Skeletal muscle satellite cell (primary cell): ENCODE results near the gene DCAF10. TPM values are rescaled to one million over a fixed set of nuclear protein-coding genes. Genes with fewer than 3 reads are reported as not detected.
"Not testable (repeated sequence)": the region's sequence is repeated elsewhere in the genome, so short reads cannot be mapped to it uniquely, and the experiment has no call there.

ENCODE experiments used
- H3K27me3 ChIP-seq: 2 replicates; pipeline ENCODE4 v1.7.0; 2013; ENCODE audit warnings: low read length; ENCODE audit not compliant: control insufficient read depth, insufficient read depth
- H3K36me3 ChIP-seq: 2 replicates; pipeline ENCODE4 v1.7.0; 2013; ENCODE audit warnings: mild to moderate bottlenecking, control low read depth, low read length; ENCODE audit not compliant: insufficient read depth
- H3K4me1 ChIP-seq: 2 replicates; pipeline ENCODE4 v1.7.0; 2013; ENCODE audit warnings: low read length; ENCODE audit not compliant: control insufficient read depth, insufficient read depth
- H3K4me2 ChIP-seq: 2 replicates; pipeline ENCODE4 v1.7.0; 2013; ENCODE audit warnings: mild to moderate bottlenecking, low read length
- H3K4me3 ChIP-seq: 2 replicates; pipeline ENCODE4 v1.7.0; 2013; ENCODE audit warnings: low read length
- H3K9ac ChIP-seq: 2 replicates; pipeline ENCODE4 v1.7.0; 2013; ENCODE audit warnings: mild to moderate bottlenecking, low read depth, low read length, moderate library complexity
- H3K9me3 ChIP-seq: replicated peaks from 2 replicates; pipeline ENCODE4 v1.7.0; 2013; ENCODE audit warnings: mild to moderate bottlenecking, control low read depth, low read length
- total RNA-seq: library from RNA; depleted of rRNA; stranded (reverse); fragments of >200 nt; gene quantifications from 2 replicates; pipeline ENCODE4 v1.2.3, GENCODE V29; 2012; rRNA removed

Gene DCAF10
- 15.2 and 15.5 TPM in 2 replicates for total RNA-seq

GRCh38 chr9:37800631-37801286, at the start of gene DCAF10:
TSS of gene DCAF10 (plus strand) at chr9:37800797. CDS start at chr9:37800867, 70 bp downstream.
- H3K4me2 ChIP-seq: peak within 1 kb of the TSS; percentile 97
- peak within 1 kb of the TSS; percentile 99 for H3K9ac ChIP-seq
- peaks cover 18% of the 10 kb centered on the region for H3K4me1 ChIP-seq
- H3K4me3 ChIP-seq: peak within 1 kb of the TSS; percentile 87
- no peaks in the 10 kb centered on the region for H3K36me3 ChIP-seq
- no peaks in the 10 kb centered on the region for H3K27me3 ChIP-seq
- no peaks in the 10 kb centered on the region for H3K9me3 ChIP-seq

GRCh38 chr9:37751186-37751585, 49.4 kb upstream of the DCAF10 start:
- Histone ChIP-seq H3K27me3 (peaks cover 10% of the 10 kb centered on the region), H3K9ac (no peak overlapping the region), H3K36me3 (no peaks in the 10 kb centered on the region)

GRCh38 chr9:37751704-37752103, 48.9 kb upstream of the DCAF10 start:
- not testable (repeated sequence) for H3K36me3 ChIP-seq, H3K9me3 ChIP-seq, H3K4me1 ChIP-seq, H3K4me3 ChIP-seq, H3K27me3 ChIP-seq, H3K4me2 ChIP-seq, H3K9ac ChIP-seq

More at GRCh38 chr9:37751186-37751585, 49.4 kb upstream of the DCAF10 start:
- H3K9me3 ChIP-seq: no peaks in the 10 kb centered on the region
- no peak overlapping the region for H3K4me3 ChIP-seq
- peaks cover 14% of the 10 kb centered on the region for H3K4me1 ChIP-seq
- H3K4me2 ChIP-seq: no peak overlapping the region

DNA sequence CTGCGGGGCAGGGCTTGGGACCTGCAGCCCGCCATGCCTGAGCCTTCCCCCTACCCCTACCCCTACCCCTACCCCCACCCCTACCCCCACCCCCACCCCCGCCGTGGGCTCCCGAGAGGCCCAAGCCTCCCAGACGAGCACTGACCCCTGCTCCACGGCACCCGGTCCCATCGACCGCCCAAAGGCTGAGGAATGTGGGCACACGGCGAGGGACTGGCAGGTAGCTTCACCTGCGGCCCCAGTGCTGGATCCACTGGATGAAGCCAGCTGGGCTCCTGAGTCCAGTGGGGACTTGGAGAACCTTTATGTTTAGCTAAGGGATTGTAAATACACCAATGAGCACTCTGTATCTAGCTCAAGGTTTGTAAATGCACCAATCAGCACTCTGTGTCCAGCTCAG, 48.5 kb upstream of the DCAF10 start:
- not testable (repeated sequence) for H3K27me3 ChIP-seq, H3K4me1 ChIP-seq, H3K9me3 ChIP-seq, H3K4me3 ChIP-seq, H3K4me2 ChIP-seq, H3K36me3 ChIP-seq, H3K9ac ChIP-seq

DNA sequence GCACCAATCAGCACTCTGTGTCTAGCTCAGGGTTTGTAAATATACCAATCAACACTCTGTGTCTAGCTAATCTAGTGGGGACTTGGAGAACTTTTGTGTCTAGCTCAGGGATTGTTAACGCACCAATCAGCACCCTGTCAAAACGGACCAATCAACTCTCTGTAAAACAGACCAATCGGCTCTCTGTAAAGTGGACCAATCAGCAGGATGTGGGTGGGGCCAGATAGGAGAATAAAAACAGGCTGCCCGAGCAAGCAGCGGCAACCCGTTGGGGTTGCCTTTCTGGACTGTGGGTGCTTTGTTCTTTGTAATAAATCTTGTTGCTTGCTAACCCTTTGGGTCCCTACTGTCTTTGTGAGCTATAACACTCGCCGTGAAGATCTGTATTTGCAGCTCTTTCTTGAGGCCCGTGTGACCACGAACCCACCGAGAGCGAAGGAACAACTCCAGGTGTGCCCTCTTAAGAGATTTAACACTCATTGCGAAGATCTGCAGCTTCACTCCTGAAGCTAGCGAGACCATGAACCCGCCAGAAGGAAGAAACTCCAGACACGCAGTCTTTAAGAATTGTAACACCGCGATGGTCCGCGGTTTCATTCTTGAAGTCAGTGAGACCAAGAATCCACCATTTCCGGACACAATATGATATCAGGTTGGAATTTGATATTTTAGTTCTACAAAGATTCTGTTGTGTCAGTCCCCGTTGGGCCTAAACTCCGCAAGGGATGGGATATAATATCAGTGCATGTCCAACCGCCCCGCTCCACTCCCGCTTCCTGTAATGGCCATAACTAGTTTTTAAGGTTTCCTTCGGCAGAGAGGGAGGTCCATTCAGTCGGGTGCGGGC, 47.7 kb upstream of the DCAF10 start:
- peak overlapping the region; percentile 90 for H3K4me2 ChIP-seq
- H3K9me3 ChIP-seq: no peaks in the 10 kb centered on the region
- peak overlapping the region; percentile 89 for H3K4me3 ChIP-seq
- peak overlapping the region; percentile 87 for H3K9ac ChIP-seq
- H3K4me1 ChIP-seq: peaks cover 6% of the 10 kb centered on the region
- H3K36me3 ChIP-seq: no peaks in the 10 kb centered on the region
- peaks cover 8% of the 10 kb centered on the region for H3K27me3 ChIP-seq

DNA sequence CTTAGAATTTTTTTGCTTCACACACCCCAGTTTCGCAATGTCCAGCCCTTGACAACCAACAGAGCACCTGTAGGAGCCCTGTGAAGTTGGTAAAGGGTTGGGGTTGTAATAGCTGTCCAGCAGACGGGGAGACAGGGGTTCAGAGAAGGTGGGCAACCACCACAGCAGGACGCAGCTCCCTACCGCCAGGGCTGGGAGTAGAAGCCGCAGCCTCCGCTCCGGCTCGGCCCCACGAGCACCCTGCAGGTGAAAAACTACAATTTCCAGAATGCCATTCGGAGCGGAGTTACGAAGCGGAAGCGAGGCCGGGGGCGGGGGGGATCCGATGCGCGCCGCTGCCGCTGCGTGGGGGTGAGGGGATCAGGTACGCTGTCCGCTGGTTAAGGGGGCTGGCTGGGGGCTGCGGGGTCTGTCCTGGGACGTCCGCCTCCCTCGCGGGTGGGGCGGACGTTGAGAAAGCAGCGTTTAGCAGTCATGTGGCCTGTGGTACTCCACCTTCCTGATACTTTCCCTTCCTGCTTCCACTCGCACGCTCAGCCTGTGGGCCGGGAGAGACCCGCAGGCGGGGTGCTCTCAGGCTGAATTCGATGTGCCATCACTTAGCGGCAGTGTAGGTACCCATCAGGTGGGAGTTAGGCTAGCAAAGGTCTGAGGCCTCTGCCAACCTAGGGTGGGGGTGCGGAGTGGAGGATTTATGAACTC, 47.0 kb upstream of the DCAF10 start, which contains the start of gene TRMT10B:
Gene TRMT10B, plus strand, starts transcription at position 317 of the 702 bp plus-strand sequence. CDS start 8,127 bp downstream, outside the sequence.
- no peaks in the 10 kb centered on the region for H3K36me3 ChIP-seq
- no peaks in the 10 kb centered on the region for H3K9me3 ChIP-seq
- peaks cover 8% of the 10 kb centered on the region for H3K27me3 ChIP-seq
- peaks cover 6% of the 10 kb centered on the region for H3K4me1 ChIP-seq
- H3K4me2 ChIP-seq: peak within 1 kb of the TSS; percentile 90
- H3K9ac ChIP-seq: peak within 1 kb of the TSS; percentile 87
- H3K4me3 ChIP-seq: peak within 1 kb of the TSS; percentile 89

DNA sequence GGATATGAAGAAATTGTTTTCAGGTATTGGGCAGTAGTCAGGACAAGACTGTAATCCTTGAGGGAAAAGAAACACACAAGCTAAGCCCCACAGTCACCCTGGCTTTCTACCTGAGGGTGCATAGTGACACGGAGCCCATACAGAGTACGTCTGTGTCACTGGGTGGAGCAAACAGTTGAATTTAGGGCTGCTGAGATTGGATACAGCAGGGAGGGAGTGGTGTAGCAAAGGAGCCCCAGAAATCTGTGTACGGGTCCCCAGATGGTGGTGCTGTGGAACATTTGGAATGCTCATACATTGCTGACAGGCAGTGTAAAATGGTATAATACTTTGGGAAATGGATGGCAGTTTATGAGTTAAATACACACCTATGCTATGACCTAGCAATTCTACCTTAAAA, 41.9 kb upstream of the DCAF10 start:
- no peak overlapping the region for H3K4me2 ChIP-seq
- H3K9ac ChIP-seq: no peak overlapping the region
- H3K4me3 ChIP-seq: no peak overlapping the region
- H3K36me3 ChIP-seq: no peaks in the 10 kb centered on the region
- H3K9me3 ChIP-seq: no peaks in the 10 kb centered on the region
- H3K4me1 ChIP-seq: peaks cover 24% of the 10 kb centered on the region
- no peaks in the 10 kb centered on the region for H3K27me3 ChIP-seq

- Histone ChIP-seq H3K9me3 (no peaks in the 10 kb centered on the region), H3K9ac (peak overlapping the region; percentile 14), H3K4me3 (no peak overlapping the region), H3K4me2 (peak overlapping the region; percentile 3), H3K27me3 (no peaks in the 10 kb centered on the region), H3K4me1 (peaks cover 18% of the 10 kb centered on the region), H3K36me3 (no peaks in the 10 kb centered on the region)
Measured at GRCh38 chr9:37760416-37761161, 40.0 kb upstream of the DCAF10 start.

- no peaks in the 10 kb centered on the region for H3K36me3 ChIP-seq
- no peak overlapping the region for H3K9ac ChIP-seq
- no peaks in the 10 kb centered on the region for H3K9me3 ChIP-seq
- no peak overlapping the region for H3K4me2 ChIP-seq
- H3K4me3 ChIP-seq: no peak overlapping the region
- peaks cover 18% of the 10 kb centered on the region for H3K4me1 ChIP-seq
- no peaks in the 10 kb centered on the region for H3K27me3 ChIP-seq
Measured at GRCh38 chr9:37761511-37761910, 39.1 kb upstream of the DCAF10 start.

GRCh38 chr9:37765263-37765662, 35.3 kb upstream of the DCAF10 start:
- H3K36me3 ChIP-seq, H3K4me3 ChIP-seq, H3K27me3 ChIP-seq, H3K9me3 ChIP-seq, H3K4me2 ChIP-seq, H3K9ac ChIP-seq: not testable (repeated sequence)
- H3K4me1 ChIP-seq: peaks cover 15% of the 10 kb centered on the region

DNA sequence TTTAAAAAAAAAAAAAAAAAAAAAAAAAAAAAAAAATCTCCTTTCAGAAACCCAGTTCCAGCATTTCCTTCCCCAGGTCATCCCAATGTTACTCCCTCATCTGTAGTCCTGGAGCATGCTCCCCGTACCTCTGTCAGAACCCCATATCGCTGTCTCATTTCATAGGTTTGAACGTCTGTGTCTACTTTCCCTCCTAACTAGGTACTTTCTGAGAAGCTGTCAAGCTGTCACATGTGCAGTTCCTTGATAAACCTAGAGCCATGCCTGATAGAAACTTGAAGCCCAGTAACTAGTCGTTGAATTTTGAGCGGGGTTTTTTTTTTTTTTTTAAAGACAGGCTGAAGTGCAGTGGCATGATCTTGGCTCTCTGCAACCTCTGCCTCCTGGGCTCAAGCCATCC, 31.3 kb upstream of the DCAF10 start:
- Histone ChIP-seq H3K4me1 (peaks cover 4% of the 10 kb centered on the region), H3K9me3 (no peaks in the 10 kb centered on the region), H3K27me3 (no peaks in the 10 kb centered on the region), H3K9ac (no peak overlapping the region), H3K4me3 (no peak overlapping the region), H3K4me2 (no peak overlapping the region), H3K36me3 (peaks cover 12% of the 10 kb centered on the region)
